ENCODE measurements around the gene NUP62.
"Not testable (repeated sequence)": the region's sequence is repeated elsewhere in the genome, so short reads cannot be mapped to it uniquely, and the experiment has no call there.

NUP62 gene

GRCh38 chr19:49951806-49952478 lies 22.6 kb upstream of the NUP62 start:
- DNase-seq (ENCODE audit: low read depth in 2 of 2): no peak

DNA sequence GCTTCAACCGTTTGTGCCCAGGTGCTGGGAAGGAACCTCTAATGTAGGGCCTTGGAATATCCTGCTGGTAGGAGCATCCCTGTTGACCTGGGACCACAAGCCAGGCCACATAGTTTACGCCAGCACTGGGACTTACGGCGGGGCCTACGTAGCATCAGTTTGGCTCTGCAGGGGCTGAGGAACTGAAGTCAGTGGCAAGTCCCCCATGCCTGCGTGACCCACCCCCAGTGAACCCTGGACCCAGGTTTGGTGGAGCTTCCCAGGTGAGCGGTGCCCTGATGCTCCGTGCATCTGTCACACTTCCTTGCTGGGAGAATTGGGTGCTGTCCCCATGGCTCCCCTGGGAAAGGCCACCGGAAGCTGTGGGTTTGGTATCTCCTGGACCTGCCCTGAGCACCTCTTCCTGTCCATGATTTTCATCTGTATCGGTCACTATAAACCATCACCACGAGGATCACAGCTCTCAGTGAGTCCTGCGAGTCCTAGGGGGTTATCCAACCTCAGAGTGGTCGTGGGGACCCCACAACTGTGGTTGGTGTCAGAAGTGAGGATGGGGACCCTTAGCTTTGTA lies 21.7 kb upstream of the NUP62 start:
- DNase-seq (ENCODE audit: low read depth in 2 of 2): no peak

GRCh38 chr19:49950590-49950948 lies 21.3 kb upstream of the NUP62 start:
- no peak for DNase-seq (ENCODE audit: low read depth in 2 of 2)

DNA sequence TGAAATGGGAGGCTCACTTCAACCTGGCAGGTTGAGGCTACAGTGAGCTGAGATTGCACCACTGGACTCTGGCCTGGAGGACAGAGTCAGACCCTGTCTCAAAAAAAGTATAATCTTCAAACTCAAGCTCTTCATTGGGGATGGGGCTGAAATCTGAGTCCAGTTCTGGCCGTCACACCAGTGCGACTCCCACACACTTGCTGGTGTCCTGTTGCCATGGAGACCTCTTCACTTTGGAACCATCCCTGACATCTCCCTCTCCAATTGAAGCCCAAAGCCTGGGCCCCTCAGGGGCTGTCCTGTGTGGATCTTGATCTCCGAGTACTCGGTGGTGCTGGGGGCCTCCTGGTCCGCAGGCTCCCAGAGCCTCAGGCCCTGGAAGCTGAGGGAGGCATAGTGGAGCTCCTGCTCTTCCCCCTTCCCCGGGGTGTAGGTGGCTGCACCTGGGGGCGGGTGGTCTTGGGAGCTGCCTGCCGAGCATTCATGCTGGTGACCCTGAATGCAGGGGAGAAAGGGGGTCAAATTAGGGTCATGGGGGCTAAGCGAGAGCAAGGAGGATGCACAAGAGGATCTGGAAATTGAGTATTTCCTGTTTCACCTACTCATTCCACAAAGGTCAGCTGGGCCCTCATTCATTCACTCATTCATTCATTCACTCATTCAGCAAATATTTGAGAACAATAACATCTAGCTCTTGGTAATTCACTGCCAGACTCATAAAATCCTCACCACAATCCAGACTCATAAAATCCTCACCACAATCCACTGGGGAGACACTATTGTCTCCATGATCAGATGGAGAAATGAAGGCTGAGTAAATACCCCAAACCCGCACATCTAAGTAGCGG lies 20.7 kb upstream of the NUP62 start:
- DNase-seq (ENCODE audit: low read depth in 2 of 2): no peak

DNA sequence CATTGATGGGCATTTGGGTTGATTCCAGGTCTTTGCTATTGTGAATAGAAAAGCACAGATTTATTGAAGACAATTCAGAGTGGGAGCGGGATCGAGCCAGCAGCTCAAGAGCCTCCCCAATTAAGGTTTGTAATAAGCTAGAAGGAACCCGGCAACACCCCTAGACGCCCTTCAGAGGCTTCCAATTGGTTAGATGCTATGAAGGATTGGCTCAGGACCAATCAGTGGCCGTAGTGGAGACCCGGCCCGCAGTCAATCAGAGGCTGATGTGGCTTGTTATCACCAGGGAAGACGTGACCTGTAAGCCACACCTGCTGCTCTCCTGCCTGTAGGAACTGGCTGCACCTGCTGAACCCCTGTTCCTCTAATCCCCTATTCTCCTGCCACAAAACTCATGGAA lies 17.1 kb upstream of the NUP62 start:
- DNase-seq (ENCODE audit: low read depth in 2 of 2): no peak

GRCh38 chr19:49944567-49944966 lies 15.3 kb upstream of the NUP62 start:
- DNase-seq (ENCODE audit: low read depth in 2 of 2): not testable (repeated sequence)

GRCh38 chr19:49940482-49940791 lies 11.1 kb upstream of the NUP62 start:
- no peak for DNase-seq (ENCODE audit: low read depth in 2 of 2)

DNA sequence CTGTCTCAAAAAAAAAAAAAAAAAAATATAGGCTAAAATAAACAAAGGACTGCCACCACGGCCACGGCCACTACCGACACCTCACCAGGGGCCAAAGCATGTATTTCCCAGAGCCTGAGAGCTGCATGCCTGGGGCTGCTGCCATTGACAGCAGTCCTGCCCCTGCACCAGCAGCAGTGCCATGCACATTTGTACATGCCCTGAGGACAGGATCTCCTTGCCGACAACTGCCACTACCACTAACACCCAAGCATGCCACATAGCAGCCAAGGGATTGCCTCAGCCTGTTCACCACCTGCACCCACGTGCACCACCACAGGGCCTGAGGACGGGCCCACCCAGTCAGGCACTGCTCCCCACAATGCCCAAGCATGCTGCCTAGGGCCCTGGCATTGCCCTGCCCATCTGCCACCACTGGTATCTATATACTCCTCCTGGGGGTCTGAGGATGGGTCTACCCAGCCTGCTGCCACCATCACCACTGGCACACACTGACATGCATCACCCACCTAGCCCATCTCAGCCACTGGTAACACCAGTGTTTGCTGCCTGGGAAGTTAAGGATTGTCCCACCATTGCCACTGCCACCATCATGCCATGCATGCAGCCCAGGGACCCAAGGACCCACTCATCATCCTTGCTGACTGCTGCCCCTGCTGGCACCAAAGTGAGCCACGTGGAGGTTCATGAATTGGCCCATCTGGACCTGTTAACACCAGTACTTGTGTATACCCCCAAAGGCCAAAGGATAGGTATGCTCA lies 10.6 kb upstream of the NUP62 start:
- DNase-seq (ENCODE audit: low read depth in 2 of 2): no peak

DNA sequence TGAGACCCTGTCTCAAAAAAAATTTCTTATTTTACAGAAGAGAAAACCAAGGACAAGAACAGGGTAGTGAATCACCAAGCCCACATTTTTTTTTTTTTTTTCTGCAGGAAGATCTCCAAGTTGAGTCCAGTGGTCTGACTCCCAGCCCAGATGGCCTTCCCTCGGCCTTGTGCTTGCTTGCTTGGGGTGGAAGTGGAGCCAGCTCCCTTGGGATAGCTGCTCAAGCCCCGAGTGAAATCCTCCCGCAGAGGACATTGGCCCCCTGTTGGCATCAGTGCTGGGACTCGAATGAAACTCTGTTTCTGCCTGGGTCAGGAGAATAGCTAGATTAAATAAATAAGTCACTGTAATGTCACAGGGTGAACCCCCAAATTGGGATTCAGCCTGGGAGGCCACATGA lies 9.4 kb upstream of the NUP62 start:
- no peak for DNase-seq (ENCODE audit: low read depth in 2 of 2)

DNA sequence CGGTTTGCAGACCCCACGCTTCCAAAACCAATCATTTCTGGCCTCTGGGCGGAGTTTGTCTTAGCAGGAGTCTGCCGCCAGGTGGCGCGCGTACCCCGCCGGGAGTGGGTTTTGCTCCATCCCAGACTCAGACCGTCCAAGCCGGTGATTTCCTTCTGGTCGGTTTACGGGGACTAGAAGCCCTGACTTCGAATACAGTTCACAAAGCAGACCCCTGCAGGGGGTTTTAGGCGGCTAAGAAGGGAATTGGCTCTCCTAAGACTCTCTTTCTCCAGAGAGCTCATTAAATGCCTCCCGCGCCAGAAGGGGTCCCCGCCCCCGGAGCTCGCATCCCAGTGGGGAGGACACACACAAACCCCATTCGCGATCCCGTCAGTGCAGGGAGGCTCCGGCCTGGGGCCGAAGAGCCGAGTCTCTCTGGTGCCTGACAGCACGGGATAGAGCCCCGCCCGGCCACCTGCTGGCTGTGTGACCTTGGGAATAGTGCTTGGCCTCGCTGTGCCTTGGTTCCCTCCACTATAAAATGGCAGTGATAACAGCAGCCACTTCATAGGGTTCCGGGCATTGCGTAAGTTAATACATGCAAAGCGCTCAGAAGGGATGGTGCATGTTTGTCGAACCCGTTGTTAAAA lies 8.6 kb upstream of the NUP62 start:
- DNase-seq (ENCODE audit: low read depth in 2 of 2): peak; percentile 54 to 65

DNA sequence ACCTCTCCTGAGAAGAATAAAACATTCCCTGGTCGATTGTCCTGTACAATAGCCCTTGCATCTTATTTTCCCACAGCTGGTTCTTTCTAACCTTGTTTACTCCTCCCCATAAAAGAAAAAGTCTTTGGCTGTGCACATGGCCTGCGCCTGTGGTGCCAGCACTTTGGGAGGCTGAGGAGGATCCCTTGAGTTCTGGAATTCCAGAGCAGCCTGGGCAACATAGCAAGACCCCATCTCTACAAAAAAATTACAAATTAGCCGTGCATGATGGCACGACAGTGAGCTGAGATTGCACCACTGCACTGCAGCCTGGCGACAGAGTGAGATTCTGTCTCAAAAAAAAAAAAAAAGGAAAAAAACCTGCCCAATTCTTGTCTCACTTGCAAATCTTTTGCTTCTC lies 7.2 kb upstream of the NUP62 start:
- no peak for DNase-seq (ENCODE audit: low read depth in 2 of 2)

GRCh38 chr19:49933643-49934042 lies 4.3 kb upstream of the NUP62 start:
- DNase-seq (ENCODE audit: low read depth in 2 of 2): no peak

DNA sequence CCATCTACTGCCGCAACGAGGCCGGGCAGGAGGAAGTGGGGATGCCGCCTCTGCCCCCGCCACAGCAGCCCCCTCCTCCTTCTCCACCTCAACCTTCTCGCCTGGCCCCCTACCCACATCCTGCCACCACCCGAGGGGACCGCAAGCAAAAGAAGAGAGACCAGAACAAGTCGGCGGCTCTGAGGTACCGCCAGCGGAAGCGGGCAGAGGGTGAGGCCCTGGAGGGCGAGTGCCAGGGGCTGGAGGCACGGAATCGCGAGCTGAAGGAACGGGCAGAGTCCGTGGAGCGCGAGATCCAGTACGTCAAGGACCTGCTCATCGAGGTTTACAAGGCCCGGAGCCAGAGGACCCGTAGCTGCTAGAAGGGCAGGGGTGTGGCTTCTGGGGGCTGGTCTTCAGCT lies 3.4 kb upstream of the NUP62 start:
- DNase-seq (ENCODE audit: low read depth in 2 of 2): no peak

DNA sequence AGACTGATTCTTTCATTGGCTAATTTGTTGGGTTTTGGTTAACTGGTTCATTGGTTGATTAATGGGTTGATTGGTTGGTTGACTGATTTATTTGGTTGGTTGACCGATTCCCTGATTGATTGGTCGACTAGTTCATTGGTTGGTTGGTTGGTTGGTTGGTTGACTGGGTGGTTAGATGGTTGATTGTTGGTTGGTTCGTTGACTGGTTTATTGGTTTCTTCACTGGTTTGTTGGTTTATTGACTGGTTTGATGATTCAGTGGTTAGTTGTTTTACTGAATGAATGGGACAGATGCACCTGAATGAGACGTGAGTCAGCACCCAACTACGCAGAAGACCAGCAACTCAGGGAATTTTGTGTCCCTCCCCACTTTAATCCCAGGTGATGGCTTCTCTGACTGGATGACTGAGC lies 2.7 kb upstream of the NUP62 start:
- DNase-seq (ENCODE audit: low read depth in 2 of 2): no peak

DNA sequence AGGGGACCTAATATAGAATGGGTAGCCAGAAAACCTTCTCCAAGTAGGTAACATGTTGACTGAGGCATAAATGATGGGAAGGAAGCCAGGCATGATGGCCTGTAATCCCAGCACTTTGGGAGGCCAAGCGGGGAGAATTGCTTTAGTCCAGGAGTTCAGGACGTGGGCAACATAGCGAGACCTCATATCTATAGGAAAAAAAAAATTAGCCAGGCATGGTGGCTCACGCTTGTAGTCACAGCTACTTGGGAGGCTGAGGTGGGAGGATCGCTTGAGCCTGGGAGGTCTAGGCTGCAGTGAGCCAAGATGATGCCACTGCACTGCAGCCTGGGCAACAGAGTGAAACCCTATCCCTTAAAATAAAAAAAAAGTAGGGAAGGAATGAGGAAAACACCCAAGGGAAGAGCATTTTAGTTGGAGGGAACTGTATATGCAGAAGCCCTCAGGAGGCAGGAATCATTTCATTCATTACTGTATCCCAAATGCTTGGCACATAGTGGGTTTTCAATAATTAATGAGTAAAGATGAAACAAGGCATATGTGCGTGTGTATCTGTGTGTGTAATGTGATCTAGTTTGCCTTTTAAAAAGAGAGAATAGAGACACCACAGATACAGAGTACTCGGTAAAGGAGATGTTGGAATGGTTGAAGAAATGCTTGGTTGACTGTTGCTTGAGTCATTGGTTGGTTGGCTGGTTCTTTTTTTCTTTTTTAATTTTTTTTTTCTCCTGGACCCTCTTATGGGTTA lies 2.2 kb upstream of the NUP62 start:
- no peak for DNase-seq (ENCODE audit: low read depth in 2 of 2)

DNA sequence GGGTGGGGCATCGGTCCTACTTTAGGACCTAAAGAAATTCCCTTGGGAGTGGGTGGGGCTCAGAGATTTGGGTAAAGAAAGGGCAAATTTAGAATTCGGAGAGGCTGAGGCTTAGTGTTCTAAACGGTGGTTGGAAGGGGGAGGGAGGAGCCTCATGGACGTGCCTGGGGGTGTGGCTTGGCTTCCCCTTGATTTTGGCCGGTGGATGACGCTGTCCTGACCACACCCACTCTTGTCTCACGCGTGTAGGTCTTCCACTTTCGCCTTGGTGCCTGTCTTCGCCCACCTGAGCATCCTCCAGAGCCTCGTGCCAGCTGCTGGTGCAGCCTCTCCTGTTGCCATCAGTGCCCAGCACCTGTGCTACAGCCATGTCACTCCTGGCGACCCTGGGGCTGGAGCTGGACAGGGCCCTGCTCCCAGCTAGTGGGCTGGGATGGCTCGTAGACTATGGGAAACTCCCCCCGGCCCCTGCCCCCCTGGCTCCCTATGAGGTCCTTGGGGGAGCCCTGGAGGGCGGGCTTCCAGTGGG lies 1.2 kb upstream of the NUP62 start:
- DNase-seq (ENCODE audit: low read depth in 2 of 2): no peak

GRCh38 chr19:49929611-49930482 lies 543 bp upstream of the NUP62 start:
- DNase-seq (ENCODE audit: low read depth in 2 of 2): peak; percentile 81 to 91

DNA sequence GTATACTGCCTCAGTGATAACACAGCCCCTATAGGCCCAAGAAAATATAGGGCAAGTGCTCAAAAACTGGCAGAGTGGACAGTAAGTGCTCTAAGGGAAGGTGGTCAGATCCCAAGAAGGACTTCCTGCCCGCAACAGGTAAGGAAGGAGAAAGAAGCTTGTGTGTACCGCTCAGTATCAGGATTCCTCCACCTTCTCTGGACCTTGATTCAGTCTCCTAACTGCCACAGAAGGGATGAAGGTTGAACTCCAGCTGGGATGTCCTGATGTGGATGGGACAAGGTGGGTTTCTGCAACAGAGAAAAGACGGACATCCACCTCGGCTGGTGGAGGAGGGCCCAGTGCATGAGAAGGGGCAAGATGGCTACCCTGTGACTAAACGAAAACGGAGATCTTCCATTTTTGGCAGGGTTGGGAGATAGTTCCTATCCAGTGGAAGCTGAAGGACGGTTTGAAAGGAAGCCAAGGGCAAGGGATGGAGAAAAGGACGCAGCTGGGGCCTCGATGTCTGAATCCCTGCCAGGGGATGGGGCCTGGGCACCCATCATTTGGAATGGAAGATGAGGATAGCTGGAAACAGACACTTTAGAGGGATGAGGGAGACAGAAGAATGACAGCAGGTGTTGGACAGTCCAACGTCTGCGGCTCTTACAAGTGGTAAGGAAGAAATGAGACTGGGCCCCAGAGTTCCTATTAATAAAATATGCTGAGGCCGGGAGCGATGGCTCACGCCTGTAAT lies 1.6 kb downstream of the NUP62 start:
- DNase-seq (ENCODE audit: low read depth in 2 of 2): no peak

GRCh38 chr19:49926515-49926914 lies 2.8 kb downstream of the NUP62 start:
- no peak for DNase-seq (ENCODE audit: low read depth in 2 of 2)
